Gastrocnemius medialis (tissue), 4 donors: Measurements from ENCODE around the gene CDK11B.

ENCODE experiments used
- POLR2A ChIP-seq, 2 donors: fragments of 450-650 bp; IDR thresholded peaks; one replicate each; pipeline ENCODE4 v1.6.1; 2017; ENCODE audit warnings: antibody characterized with exemption in 2 of 2, mild to moderate bottlenecking in 2 of 2, moderate library complexity in 2 of 2
- TF ChIP-seq, protein P1 (sequence below), 5 experiments: fragments of 450-650 bp in 3 of 5; fragments of 200-600 bp in 2 of 5; sonication (generic) in 2 of 5; IDR thresholded peaks in 4 of 5; conservative IDR thresholded peaks in 1 of 5; 1 replicate in 4 of 5; 2 replicates in 1 of 5; pipeline ENCODE4 v1.5.1; 2016 to 2019; ENCODE audit warnings: antibody characterized with exemption in 5 of 5, mild to moderate bottlenecking in 3 of 5, moderate library complexity in 3 of 5

DNA sequence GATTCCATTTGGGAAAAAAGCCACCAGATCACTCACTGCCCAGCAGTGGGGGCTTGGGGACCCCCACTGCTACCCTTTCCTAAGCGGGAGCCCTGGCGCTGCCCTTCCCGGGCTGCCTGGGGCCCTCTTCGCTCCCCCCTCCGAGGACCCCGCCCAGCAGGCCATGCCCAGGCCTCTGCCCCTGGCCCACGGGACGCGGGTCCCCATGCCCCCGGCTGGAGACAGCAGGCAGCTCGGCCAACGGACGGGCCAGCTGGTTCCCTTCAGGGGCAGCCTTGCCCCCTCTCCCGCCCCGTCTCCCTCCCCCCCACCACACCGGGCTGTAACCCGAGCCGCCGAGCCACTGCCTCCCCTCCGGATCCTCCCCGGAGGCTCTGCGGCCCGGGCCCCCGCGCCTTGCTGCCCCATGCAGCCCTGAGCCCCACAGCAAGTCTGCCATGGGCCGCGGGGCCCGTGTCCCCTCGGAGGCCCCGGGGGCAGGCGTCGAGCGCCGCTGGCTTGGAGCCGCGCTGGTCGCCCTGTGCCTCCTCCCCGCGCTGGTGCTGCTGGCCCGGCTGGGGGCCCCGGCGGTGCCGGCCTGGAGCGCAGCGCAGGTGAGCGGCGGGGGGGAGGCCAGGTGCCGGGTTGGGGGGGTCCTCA is 26.9 kb downstream of the CDK11B start, which contains the start of gene MMP23B:
- TF ChIP-seq, protein P1, sequence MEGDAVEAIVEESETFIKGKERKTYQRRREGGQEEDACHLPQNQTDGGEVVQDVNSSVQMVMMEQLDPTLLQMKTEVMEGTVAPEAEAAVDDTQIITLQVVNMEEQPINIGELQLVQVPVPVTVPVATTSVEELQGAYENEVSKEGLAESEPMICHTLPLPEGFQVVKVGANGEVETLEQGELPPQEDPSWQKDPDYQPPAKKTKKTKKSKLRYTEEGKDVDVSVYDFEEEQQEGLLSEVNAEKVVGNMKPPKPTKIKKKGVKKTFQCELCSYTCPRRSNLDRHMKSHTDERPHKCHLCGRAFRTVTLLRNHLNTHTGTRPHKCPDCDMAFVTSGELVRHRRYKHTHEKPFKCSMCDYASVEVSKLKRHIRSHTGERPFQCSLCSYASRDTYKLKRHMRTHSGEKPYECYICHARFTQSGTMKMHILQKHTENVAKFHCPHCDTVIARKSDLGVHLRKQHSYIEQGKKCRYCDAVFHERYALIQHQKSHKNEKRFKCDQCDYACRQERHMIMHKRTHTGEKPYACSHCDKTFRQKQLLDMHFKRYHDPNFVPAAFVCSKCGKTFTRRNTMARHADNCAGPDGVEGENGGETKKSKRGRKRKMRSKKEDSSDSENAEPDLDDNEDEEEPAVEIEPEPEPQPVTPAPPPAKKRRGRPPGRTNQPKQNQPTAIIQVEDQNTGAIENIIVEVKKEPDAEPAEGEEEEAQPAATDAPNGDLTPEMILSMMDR (IDR thresholded peaks at IDR 0.05 in 4 of 5, conservative IDR thresholded peaks at IDR 0.05 in 1 of 5), result no peak
- TF ChIP-seq POLR2A (IDR thresholded peaks at IDR 0.05), result no peak
